Frontal cortex (tissue), 4 donors: ENCODE measurements around the gene KLHL29. TPM values are rescaled to one million over a fixed set of nuclear protein-coding genes. Genes with fewer than 3 reads are reported as not detected.

ENCODE experiments used
- DNase-seq, 2 donors: peaks; one replicate each; pipeline ENCODE4 v3.0.0; 2012; ENCODE audit warnings: low spot score in 2 of 2
- FAIRE-seq: peaks from 2 replicates; lab custom pipeline; 2012; peaks lifted over from hg19 to GRCh38; lab: Jason Lieb, UNC
- total RNA-seq: library from RNA; depleted of rRNA; stranded (reverse); fragments of >200 nt; gene quantifications from one replicate; pipeline ENCODE4 v1.2.3, GENCODE V29; 2014
- donor health status: control.
- donor health status: control.
- donor health status: control.

The KLHL29 gene
- total RNA-seq, 1 donor from 2014 or later = 14.3 TPM

DNA sequence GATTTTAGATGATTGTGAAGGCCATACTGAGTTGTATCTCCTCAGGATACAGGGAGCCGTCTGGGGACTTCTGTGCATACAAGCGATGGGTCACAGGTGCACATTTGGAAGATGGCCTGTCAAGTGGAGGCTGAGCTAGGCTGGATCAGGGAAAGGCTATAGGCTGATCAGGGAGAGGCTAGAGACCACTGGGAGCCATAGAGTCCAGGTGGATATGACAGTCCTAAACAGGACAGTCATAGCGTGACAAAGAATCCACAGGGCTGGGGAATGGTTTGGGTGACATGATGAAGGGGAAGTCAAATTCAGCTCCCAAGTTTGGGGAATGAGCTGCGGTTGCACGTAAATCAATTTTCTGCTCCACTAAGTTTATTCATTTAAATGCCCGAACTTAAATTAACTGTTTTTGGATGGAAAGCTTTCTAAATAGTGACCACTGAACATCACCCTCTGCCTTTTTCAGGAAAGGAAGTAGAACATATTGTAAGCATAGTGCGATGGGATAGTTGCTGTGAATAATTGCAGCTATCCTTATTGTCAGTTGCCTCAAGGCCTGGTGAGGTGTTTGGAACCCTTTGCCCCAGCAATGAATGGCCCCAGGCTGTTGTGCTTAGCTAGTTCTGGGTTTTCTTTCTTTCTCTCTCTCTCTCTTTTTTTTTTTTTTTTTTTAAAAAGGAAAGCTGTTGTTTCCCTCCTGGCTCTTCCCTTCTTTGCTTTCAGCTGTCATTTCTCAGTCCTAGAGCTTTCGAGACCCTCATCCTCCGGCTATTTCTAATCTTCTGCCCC, 50.5 kb downstream of the KLHL29 start:
- DNase-seq (no peak), FAIRE-seq (no peak)

DNA sequence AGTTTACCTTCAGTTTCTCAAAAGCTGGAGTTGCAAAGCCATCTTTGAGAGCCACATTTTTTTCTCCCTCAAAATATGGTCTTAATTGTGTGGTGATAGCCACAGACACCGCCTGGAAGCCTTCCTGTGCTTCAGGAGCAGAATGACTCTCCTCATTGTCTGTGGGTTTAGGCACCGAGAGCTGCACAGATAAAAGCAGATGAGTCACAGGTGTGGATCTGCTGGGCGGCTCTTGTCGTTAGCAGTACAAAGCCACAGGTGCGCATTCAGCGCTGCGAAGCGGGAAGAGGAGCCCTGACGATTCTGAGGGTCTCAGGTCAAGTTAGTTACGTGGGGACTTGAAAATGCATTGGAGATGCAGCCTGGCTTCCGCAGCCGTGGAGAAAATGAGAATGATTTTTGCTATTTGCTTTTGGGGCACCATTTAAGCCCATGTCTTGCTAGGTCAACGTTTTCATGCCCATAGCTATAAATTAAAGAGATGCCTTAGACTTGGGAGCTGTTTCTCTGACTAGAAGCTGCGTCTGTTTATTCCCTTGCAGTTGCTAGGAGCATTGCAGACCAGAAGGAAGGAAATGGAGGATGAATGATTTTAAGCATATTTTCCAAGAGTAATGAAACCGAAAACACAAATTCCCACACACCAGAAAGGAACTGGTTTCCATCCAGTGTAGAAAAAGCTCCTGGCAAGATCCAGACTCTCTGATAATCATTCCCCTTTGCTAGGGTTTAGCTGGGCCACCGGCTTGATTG, 51.5 kb downstream of the KLHL29 start:
- no peak for DNase-seq
- FAIRE-seq = no peak

DNA sequence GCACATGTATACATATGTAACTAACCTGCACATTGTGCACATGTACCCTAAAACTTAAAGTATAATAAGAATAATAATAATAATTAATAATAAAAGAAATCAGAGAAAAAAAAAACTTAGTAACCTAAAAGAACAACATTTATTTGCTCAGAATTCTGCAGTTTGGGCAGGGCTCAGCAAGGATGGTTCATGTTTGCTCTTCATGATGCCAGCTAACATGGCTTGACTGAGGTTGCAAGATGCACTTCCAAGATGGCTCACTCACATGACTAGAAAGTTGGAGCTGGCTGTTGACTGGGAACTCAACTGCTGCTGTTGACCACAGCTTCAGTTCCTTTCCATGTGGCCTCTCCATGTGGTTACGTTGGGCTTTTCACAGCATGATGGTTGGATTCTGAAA, 56.4 kb downstream of the KLHL29 start:
- FAIRE-seq (no peak), DNase-seq (no peak)

DNA sequence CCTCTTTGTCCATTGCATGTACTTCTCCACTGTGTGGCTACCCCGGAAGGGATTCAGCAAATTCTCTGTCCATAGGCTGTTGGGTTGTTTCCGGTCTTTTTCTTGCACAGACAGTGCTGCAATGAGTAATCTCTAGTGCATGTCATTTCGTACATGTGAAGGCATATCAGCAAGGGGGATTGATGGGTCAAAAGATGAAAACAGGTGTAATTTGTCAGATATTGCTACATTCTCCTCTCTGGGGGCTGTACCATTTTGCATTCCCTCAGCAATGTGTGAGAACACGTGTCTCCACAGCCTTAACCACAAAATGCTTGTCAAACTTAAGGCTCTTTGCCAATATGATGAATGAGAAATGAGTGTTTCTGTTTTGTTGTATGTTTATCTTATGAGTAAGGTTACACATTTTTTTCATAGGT, 60.5 kb downstream of the KLHL29 start:
- FAIRE-seq (no peak), DNase-seq (no peak)

DNA sequence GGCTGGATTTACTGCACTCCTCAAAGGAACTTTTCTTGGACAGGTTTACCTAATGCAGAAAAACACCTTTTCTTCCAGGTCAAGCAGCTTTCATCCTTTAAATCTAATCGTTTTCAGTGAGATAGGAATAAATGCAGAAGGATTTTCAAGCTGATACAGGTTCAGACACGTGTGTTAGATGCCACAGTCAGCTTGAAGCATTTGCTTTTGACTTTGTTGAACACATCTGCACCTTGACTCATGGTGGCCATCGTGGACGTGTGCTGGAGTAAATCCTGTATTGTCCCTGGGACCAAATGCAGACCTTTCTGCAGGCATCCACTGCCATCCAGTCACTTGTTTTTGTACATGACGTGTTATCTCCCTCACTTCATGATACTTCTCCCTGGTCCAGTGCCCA, 61.9 kb downstream of the KLHL29 start:
- DNase-seq (no peak), FAIRE-seq (no peak)

DNA sequence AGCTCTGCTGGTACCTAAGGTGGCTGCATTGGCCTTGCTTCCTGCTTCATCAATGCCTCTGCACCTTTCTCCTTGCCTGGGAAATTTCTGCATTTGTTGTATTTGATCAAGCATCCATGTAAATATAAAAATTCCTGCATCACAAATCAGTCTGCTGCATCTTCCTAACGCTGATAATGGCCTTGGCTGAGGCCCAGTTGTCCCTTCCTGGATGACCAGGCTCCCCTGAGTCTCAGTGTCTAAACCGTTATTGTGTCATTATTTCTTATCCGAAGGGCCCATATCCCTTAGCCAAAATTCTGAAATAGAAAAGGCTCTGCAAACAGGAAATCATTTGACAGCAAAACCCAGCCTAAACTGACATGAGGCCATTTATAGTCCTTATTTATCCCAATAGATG, 62.4 kb downstream of the KLHL29 start:
- no peak for FAIRE-seq
- DNase-seq = no peak

DNA sequence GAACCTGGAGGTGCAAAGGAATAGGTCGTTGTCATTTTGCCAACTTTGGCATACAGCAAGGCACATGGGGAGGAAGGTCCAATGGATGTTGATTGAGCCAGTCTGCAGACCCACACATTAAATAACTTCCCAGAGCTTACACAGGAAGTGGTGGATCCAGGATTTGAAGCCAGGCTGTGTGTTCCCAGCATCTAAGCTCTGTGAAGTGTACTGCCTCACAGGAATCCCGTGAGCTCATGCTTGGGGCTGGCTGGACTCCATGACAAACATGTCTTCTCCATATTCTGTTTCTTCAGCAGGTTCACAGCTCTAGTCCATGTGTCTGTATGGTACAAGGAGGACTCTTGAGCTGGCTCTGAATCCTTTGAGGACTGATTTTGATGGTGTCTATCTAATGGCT, 63.9 kb downstream of the KLHL29 start:
- no peak for DNase-seq
- FAIRE-seq = no peak

DNA sequence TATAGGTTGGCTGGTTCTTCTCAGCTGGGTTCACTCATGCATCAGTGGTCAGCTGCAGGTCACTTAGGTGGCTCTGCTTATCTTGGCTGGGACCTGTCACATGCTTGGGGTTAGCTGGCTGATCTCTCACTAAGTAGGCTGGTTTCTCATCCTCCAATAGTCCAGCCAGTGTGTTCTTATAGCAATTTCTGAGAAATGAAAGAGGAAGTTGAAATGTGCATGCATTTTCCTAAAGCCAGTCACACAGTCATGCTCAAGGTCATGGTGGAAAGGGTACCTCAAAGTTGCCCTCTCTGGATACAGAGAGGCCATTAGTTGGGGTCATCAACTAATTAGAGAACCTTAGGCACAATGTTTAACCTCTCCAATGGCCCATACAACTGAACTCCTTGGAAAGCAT, 64.4 kb downstream of the KLHL29 start:
- no peak for DNase-seq
- no peak for FAIRE-seq

DNA sequence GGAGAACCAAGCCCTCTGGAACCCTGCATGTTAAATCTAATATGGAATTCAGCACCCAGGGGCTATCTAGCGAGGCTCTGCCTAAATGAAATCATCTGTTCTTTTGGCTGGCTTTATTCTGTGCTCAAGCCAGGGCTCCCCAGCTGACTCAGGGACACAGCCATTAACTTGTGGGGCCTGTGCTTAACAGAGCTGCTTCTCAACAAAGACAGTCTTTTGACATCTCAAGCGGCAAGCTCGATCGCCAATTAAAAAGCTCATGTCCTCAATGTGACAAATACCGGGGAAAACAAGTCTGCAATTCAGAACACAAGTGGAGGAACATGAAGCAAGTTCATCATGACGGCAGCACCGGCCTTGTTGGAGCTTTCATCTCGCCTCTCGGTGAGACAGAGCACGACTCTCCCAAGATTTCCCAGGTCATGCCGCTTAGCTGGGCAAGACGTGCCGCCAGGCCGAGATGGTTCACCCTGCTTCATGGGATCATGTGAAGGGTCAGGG, 64.9 kb downstream of the KLHL29 start:
- FAIRE-seq (no peak), DNase-seq (no peak)

DNA sequence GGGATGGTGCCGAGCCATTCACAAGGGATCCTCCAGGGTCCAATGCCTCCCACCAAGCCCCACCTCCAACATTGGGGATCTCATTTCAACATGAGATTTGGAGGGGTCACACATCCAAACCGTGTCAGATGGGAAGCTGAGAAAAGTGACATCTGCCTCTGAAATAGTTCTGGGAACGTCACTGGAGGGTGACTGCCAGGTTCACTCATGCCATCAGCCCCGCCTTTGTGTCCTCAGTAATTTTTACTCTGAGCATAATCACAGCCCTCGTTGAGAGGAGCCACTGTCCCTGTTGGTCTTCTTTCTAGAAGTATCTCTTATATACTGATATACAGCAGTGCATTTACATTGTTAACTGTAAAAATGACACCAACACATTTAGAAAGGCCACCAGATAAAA, 67.4 kb downstream of the KLHL29 start:
- FAIRE-seq = no peak
- DNase-seq = no peak

DNA sequence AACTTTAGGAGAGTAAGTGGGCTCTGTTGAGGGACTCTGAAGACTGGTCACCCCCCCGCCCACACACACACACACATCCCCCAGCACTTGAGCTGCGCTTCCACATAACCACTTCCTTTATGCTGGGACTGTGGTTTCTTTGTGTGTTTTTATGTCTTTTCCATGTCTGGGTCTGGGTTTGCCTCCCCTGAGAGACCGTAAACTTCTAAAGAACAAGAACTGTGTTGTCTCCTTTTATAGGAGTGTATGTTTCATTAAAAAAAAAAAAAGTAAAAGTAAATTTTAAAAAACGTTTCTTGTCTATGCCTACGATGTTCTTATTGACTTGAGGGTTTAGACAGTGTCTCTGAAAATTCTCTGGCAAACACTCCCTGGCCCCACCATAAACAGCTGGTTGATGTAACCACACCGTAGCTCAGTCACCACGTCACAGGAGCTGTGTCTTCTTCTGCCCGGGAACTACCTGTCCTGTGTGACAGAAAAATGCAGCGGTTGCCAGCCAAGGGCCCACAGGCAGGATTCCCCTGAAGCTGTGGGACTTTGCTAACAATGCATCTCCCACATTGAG, 68.0 kb downstream of the KLHL29 start:
- FAIRE-seq = no peak
- DNase-seq = no peak

DNA sequence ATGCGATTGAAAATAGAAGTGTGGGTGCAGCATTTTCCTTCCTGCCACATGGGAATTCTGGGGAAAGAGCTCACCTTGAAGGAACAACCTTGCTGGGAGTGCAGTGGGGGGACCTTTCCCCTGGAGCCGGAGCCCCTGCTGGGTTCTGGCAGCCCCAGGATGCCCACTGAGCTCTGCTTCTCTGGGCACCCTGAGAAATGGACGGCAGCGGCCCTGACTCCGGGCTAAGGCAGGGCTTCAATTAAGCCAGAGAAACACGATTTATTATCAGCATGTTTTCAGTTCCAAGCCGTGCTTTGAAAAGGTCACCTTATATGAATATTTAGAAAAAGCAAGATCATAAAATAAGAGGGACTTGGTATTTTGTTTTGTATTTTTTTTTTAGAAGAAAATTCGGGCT, 68.5 kb downstream of the KLHL29 start:
- FAIRE-seq (no peak), DNase-seq (no peak)

DNA sequence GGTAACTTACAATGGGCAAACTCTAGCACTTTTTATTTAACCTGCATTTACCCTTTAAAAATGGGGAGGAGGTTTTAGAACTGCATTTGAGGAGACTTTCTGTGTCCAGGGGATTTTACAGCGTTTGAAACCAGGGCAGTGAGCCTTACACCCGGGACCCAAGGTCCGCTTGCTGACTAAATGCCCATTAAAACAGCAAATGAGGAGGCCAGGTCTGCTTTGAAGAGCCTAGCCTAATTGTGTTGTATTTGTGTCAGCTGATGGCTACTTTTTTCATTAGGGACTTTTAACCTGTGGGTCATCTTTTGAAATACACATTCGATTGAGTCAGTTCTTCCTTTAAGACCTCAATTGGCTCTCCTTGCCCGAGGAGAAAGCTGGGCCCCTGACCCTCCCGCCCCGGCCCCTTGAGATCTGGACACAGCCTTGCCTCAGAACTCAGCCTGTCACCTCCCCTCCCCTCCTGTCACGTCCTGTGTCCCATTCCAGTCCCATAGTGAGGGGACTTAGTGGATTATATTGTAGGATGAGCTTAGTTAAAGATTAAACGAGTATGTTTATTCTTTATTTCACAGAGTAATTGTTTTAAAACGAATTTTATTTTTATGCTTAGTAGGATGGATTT, 69.0 kb downstream of the KLHL29 start:
- FAIRE-seq = no peak
- no peak for DNase-seq

DNA sequence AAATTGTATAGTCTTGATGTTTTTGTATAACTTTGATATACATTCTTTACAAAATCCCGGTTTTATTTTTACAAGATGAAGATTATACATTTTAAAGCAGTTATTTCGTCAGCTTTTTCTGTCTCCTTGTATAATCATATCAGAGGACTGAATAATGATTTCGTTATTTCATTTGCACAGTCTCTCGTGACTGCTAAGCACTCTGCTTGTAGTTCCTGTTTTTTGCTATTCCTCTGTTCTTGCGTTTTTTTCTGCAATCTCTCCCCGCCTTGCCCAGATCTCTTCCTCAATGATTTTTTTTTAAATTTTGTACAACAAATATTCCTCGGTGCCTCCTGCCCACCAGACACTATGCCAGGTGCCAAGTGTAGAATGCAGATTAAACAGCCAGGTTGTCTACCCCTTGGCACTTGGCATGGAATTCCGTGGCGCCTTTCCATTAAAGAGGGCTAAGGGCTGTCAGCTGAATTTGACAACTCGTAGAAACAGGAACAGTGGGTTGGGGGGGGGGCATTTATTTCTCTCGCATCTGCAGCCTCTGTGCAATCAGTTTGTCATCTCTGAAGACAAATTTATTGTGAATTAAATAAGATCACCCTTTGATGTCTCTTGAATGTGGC, 69.6 kb downstream of the KLHL29 start:
- FAIRE-seq (no peak), DNase-seq (no peak)

DNA sequence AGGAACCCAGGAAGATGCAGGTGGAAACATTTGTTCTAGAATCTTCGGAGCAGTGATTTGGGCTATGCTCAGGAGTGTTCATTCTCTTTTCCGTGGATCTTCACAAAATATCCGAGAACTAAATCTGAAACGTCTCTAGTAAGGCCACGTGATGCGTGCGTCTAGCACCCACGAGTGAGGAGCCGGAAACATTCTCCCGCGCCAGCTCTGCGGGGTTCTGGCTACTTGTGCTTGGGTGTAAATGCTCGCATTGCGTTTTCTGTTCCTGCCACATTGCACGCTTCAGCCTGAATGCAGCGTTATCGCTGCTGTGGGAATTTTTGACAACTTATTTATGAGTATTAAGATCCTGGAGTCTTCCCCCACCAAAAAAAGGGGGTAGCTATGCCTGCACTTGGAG, 71.4 kb downstream of the KLHL29 start:
- no peak for DNase-seq
- no peak for FAIRE-seq

DNA sequence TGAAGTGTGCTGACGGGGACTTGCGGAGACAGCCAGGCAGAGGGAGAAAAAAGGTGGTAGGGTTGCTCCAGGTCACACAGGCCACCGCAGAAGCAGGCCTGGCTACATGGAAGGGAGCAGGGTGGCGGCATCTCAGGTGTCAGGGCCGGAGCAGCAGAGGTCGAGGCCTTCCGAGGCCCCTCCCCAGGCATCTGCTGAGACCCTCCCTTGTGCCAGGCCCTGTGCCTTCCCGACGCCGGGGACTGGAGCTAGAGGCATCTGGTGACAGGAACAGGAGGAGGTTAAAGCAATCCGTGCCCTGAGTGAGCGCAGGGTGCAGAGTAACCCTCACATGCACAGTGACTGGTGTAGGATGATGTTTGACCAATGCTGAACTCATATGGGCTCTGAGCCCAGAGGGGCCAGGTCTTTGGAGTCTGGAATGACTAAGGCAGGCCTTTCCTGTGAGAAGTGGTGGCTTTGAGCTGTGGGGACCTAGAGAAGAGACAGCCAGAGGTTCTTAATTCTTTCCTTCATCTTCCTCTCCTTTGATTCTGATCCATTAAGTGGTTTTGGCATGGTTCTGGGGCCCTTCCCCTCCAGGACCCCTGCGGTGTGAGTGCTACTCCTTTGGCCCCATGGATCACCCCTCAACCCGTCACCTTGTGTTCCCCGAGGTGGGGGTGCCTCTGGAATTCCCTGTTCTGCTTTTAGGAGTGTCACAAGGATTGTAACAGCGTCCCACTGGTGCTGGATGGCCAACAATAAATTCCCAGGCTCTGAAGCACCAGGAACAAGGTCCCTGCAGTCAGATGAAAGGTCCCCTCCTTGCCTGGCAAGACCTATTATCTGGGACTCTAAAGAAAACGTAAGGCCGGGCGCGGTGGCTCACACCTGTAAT, 72.1 kb downstream of the KLHL29 start:
- FAIRE-seq (no peak), DNase-seq (no peak)

DNA sequence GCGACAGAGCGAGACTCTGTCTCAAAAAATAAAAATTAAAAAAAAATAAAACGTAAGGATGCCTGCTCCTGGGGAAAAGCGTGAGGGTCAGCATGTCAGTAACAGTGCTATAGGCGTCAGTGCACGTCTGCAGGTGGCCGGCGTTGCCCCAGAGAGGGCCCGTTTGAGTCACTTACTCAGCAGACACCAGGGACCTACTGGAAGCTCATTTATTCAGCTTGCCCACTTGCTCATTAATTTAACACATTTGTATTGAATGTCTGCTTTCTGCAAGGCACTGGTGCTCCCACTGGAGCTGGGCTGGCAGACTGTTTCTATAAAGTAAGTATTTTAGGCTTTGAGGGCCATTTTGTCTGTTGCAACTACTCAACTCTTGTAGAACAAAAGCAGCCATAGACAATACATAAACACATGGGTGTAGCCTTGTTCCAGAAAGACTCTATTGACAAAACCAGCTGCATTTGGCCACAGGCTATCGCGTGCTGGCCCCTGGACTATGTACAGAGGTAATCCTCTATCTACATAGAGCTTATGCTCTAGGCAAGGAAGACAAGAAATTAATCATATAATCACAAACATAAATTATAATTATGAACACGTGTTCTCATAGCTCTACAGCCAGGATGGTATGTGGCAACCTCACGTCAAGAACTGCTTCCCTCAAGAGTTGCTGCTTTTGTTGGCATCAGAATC, 73.2 kb downstream of the KLHL29 start:
- DNase-seq (no peak), FAIRE-seq (no peak)

DNA sequence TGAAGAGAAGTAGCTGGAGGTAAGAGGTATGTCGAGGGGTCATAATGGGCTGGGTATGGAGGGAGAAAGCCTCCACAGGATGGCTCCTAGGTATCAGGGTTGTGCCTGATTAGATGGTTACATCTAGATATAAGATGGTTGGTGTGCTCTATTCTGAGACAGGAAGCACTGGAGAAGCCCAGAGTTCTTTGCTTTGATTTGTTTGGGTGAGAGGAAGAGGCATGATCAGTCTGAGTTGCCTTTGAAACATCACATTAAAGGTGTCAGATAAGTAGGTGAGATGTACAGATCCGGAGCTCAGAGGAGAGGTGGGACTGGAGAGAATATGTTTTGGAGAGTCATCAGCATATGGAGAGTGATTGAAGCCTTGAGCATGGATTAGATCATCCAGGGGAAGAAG, 74.1 kb downstream of the KLHL29 start:
- DNase-seq (no peak), FAIRE-seq (no peak)

DNA sequence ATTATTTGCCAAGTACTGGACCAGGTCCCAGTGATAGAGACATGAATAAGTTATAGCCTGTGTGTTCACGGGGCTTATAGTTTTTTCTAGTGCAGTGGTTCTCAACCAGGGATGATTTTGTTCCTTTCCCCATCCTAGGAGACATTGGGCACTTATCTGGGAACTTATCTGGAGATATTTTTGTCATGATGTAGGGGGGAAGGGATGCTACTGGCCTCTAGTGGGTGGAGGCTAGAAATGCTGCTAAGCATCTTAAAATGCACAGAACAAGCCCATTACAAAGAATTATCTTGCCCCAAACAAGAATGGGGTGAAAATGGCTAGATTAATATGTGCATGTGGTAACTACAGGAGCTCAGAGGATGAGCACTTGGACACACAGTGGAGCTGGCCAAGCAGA, 75.2 kb downstream of the KLHL29 start:
- FAIRE-seq = no peak
- DNase-seq = no peak
